SK-N-MC (cell line): ENCODE data around the gene ARG2.

Experiments
- EZH2 ChIP-seq: fragments of 200-600 bp; sonication (generic); IDR thresholded peaks from one replicate; pipeline ENCODE4 v1.6.1; 2017; ENCODE audit warnings: antibody characterized with exemption
- POLR2AphosphoS5 ChIP-seq: IDR thresholded peaks from 2 replicates; pipeline ENCODE4 v1.6.1; 2012; ENCODE audit warnings: mild to moderate bottlenecking, low read depth, low read length, borderline replicate concordance

GRCh38 chr14:67674480-67675218 lies 54.9 kb downstream of the ARG2 start, which contains the start of gene VTI1B:
- TF ChIP-seq POLR2AphosphoS5 = peak; percentile 74
- no peak for TF ChIP-seq EZH2
